COLO668 (cell line): ENCODE results near the gene SASH3.
"Not testable (repeated sequence)": the region's sequence is repeated elsewhere in the genome, so short reads cannot be mapped to it uniquely, and the experiment has no call there.

ENCODE experiments used
- DNase-seq: peaks from one replicate; lab custom pipeline; 2025; ENCODE audit not compliant: unreplicated experiment; lab: John Stamatoyannopoulos, UW

SASH3 gene

GRCh38 chrX:129779747-129780146, at the start of gene SASH3:
Gene SASH3, plus strand, starts transcription at chrX:129779949. Its CDS starts 149 bp downstream, at chrX:129780098.
- no peak for DNase-seq

- DNase-seq, result no peak
Observed at GRCh38 chrX:129731228-129731627, 48.5 kb upstream of the SASH3 start.

- DNase-seq, result no peak
Observed at GRCh38 chrX:129732857-129733256, 46.9 kb upstream of the SASH3 start.

- no peak for DNase-seq
Observed at GRCh38 chrX:129733335-129733734, 46.4 kb upstream of the SASH3 start.

GRCh38 chrX:129736491-129736890, 43.3 kb upstream of the SASH3 start:
- DNase-seq, result no peak

- DNase-seq, result no peak
Observed at GRCh38 chrX:129737916-129738315, 41.8 kb upstream of the SASH3 start.

GRCh38 chrX:129738466-129739308, 41.1 kb upstream of the SASH3 start, which contains the start of gene XPNPEP2:
Gene XPNPEP2, plus strand, starts transcription at chrX:129738979. Its CDS starts 235 bp downstream, at chrX:129739214.
- no peak for DNase-seq

- no peak for DNase-seq
Observed at GRCh38 chrX:129739578-129739977, 40.2 kb upstream of the SASH3 start.

- DNase-seq, result no peak
Observed at GRCh38 chrX:129741880-129742758, 37.6 kb upstream of the SASH3 start.

GRCh38 chrX:129742759-129743152, 37.0 kb upstream of the SASH3 start:
- DNase-seq, result not testable (repeated sequence)

GRCh38 chrX:129743821-129744220, 35.9 kb upstream of the SASH3 start:
- no peak for DNase-seq

- no peak for DNase-seq
Observed at GRCh38 chrX:129744861-129745321, 34.9 kb upstream of the SASH3 start.

GRCh38 chrX:129746557-129747470, 32.9 kb upstream of the SASH3 start:
- DNase-seq, result no peak

GRCh38 chrX:129747533-129747932, 32.2 kb upstream of the SASH3 start:
- DNase-seq, result no peak

GRCh38 chrX:129748305-129748704, 31.4 kb upstream of the SASH3 start:
- DNase-seq, result no peak

GRCh38 chrX:129749069-129749468, 30.7 kb upstream of the SASH3 start:
- no peak for DNase-seq

- no peak for DNase-seq
Observed at GRCh38 chrX:129750971-129751370, 28.8 kb upstream of the SASH3 start.

GRCh38 chrX:129754056-129755024, 25.4 kb upstream of the SASH3 start:
- peak; percentile 1 for DNase-seq
